HepG2 (cell line): ENCODE results near the gene BCAR3. TPM values are rescaled to one million over a fixed set of nuclear protein-coding genes. Genes with fewer than 3 reads are reported as not detected.

Source experiments
- ATAC-seq: fragments of 200-7000 bp; cut with Tn5 transposase; 3 replicates; pipeline ENCODE4 v1.9.1; 2020; ENCODE audit warnings: mild to moderate bottlenecking, moderate library complexity
- BruUV-seq: library from RNA; stranded (reverse); fragments of 400-500 nt; replicated peaks from 2 replicates; lab custom pipeline; 2021; lab: Mats Ljungman, UMichigan
- CTCF ChIA-PET: fragments of 300-600 bp; formaldehyde crosslinking; extraction: SDS; loops from one replicate; lab custom pipeline; 2021; ENCODE audit warnings: low total read pairs, inconsistent platforms, low intra/inter-chr PET ratio; lab: Yijun Ruan, JAX
- POLR2A ChIA-PET: fragments of 350-600 bp; sonication (Branson Sonifier 250); formaldehyde crosslinking; loops from one replicate; lab custom pipeline; 2020; ENCODE audit warnings: antibody characterized with exemption, inconsistent platforms; lab: Yijun Ruan, JAX
- DNase-seq: peaks from one replicate; pipeline ENCODE4 v3.0.0-alpha.2; 2015; ENCODE audit warnings: low spot score
- FAIRE-seq: peaks from 3 replicates; lab custom pipeline; 2011; peaks lifted over from hg19 to GRCh38; lab: Jason Lieb, UNC
- H2AFZ ChIP-seq: one replicate; pipeline ENCODE4 v1.6.1; 2011; ENCODE audit warnings: low read length, inconsistent platforms
- H3K27ac ChIP-seq: fragments of 300-600 bp; 3 replicates; pipeline ENCODE4 v1.8.0; 2011; ENCODE audit warnings: mixed run types, mild to moderate bottlenecking, mixed read lengths, low read length, inconsistent platforms; ENCODE audit not compliant: insufficient read depth; ENCODE audit errors: extremely low read length
- H3K27me3 ChIP-seq, 2 experiments: fragments of 200-600 bp in 1 of 2; 2 replicates in 1 of 2; 3 replicates in 1 of 2; pipeline versions ENCODE4 v1.6.0 to v1.8.0; 2011; ENCODE audit warnings: low read length in 2 of 2, mild to moderate bottlenecking in 2 of 2, moderate library complexity in 2 of 2, inconsistent platforms in 1 of 2; ENCODE audit not compliant: insufficient read depth in 2 of 2, control insufficient read depth in 1 of 2
- H3K36me3 ChIP-seq, 2 experiments: fragments of 200-600 bp in 1 of 2; replicated peaks in 1 of 2; 2 replicates in 1 of 2; 3 replicates in 1 of 2; pipeline versions ENCODE4 v1.5.1 to v1.8.0; 2011; ENCODE audit warnings: low read length in 2 of 2, inconsistent platforms in 1 of 2; ENCODE audit not compliant: insufficient read depth in 2 of 2, control insufficient read depth in 1 of 2
- H3K4me1 ChIP-seq: 2 replicates; pipeline ENCODE4 v1.5.1; 2012; ENCODE audit warnings: low read length, inconsistent platforms; ENCODE audit not compliant: insufficient read depth
- H3K4me2 ChIP-seq: 2 replicates; pipeline ENCODE4 v1.6.0; 2011; ENCODE audit warnings: low read depth, low read length, inconsistent platforms
- H3K4me3 ChIP-seq, 3 experiments: fragments of 200-600 bp in 1 of 3; sonication (generic), shearing (Covaris generic) in 1 of 3; replicated peaks in 1 of 3; 2 replicates each; pipeline ENCODE4 v1.5.1; 2011 to 2016; ENCODE audit warnings: low read length in 3 of 3, inconsistent platforms in 2 of 3, low read depth in 2 of 3, mild to moderate bottlenecking in 2 of 3, control low read depth in 1 of 3, mixed read lengths in 1 of 3; ENCODE audit not compliant: insufficient read depth in 1 of 3
- H3K79me2 ChIP-seq: one replicate; pipeline ENCODE4 v1.6.1; 2011; ENCODE audit warnings: low read length, inconsistent platforms; ENCODE audit not compliant: insufficient read depth
- H3K9ac ChIP-seq: 2 replicates; pipeline ENCODE4 v1.6.0; 2011; ENCODE audit warnings: mild to moderate bottlenecking, low read depth, low read length, inconsistent platforms; ENCODE audit not compliant: insufficient read depth
- H3K9me3 ChIP-seq: 2 replicates; pipeline ENCODE4 v1.5.1; 2012; ENCODE audit warnings: mild to moderate bottlenecking, low read length
- H4K20me1 ChIP-seq: 2 replicates; pipeline ENCODE4 v1.6.0; 2011; ENCODE audit warnings: inconsistent platforms, mild to moderate bottlenecking, low read length, moderate library complexity; ENCODE audit not compliant: insufficient read depth
- FOXK2 ChIP-seq: fragments of 450-650 bp; IDR thresholded peaks from 2 replicates; pipeline ENCODE4 v1.6.1; 2016
- GMEB1 ChIP-seq: sonication (generic); formaldehyde crosslinking; IDR thresholded peaks from 2 replicates; pipeline ENCODE4 v1.5.1; 2020; ENCODE audit warnings: missing genetic modification reagents, mild to moderate bottlenecking, borderline replicate concordance
- HOXA3 ChIP-seq: sonication (generic); formaldehyde crosslinking; IDR thresholded peaks from 2 replicates; pipeline ENCODE4 v1.5.0; 2020; ENCODE audit warnings: missing genetic modification reagents
- KLF11 ChIP-seq: IDR thresholded peaks from 2 replicates; pipeline ENCODE4 v1.6.1; 2016; ENCODE audit warnings: missing compliant biosample characterization
- NCOA2 ChIP-seq: sonication (generic); formaldehyde crosslinking; IDR thresholded peaks from 2 replicates; pipeline ENCODE4 v1.8.0; 2022; ENCODE audit warnings: inconsistent platforms
- NCOR1 ChIP-seq: fragments of 200-600 bp; sonication (generic); IDR thresholded peaks from 2 replicates; pipeline ENCODE4 v1.7.0; 2017; ENCODE audit warnings: antibody characterized with exemption, low read length, borderline replicate concordance
- SNAI1 ChIP-seq: sonication (generic); formaldehyde crosslinking; IDR thresholded peaks from 2 replicates; pipeline ENCODE4 v1.5.0; 2020; ENCODE audit warnings: mild to moderate bottlenecking, missing genetic modification reagents, borderline replicate concordance
- SRSF4 ChIP-seq: fragments of 200-400 bp; formaldehyde crosslinking; IDR thresholded peaks from one replicate; pipeline ENCODE4 v1.6.1; 2018; ENCODE audit warnings: mild to moderate bottlenecking, low read depth, low read length, moderate library complexity; ENCODE audit not compliant: poor library complexity, severe bottlenecking
- ZFYVE20 ChIP-seq: sonication (generic); formaldehyde crosslinking; IDR thresholded peaks from 2 replicates; pipeline ENCODE4 v1.8.0; 2023; ENCODE audit warnings: low read depth, mild to moderate bottlenecking, moderate library complexity, missing genetic modification reagents, borderline replicate concordance
- ZNF441 ChIP-seq: sonication (generic); formaldehyde crosslinking; IDR thresholded peaks from 2 replicates; pipeline ENCODE4 v1.7.0; 2021; ENCODE audit warnings: missing genetic modification reagents, borderline replicate concordance
- ZNF512B ChIP-seq: sonication (generic); formaldehyde crosslinking; IDR thresholded peaks from 2 replicates; pipeline ENCODE4 v1.5.1; 2020; ENCODE audit warnings: missing genetic modification reagents, mild to moderate bottlenecking, borderline replicate concordance
- ZNF773 ChIP-seq: sonication (generic); formaldehyde crosslinking; IDR thresholded peaks from 2 replicates; pipeline ENCODE4 v1.4.0; 2020; ENCODE audit warnings: missing genetic modification reagents, borderline replicate concordance
- ZSCAN29 ChIP-seq: sonication (generic); formaldehyde crosslinking; conservative IDR thresholded peaks from 2 replicates; pipeline ENCODE4 v1.4.0; 2020; ENCODE audit warnings: mild to moderate bottlenecking, missing genetic modification reagents
- WGBS: methylation state at CpG from one replicate; pipeline ENCODE4 v1.1.6; 2017; ENCODE audit warnings: low lambda C conversion rate; 5-methylcytosine and 5-hydroxymethylcytosine counted together
- in situ Hi-C: cut with HindIII; loops from 2 replicates; pipeline ENCODE4 v1.10.0; 2017; ENCODE audit warnings: low pct_unique_long_range_greater_than_20kb; ENCODE audit not compliant: extremely low pct_ligation_motif_present
- intact Hi-C: fragments of 100-400 bp; cut with micrococcal nuclease; formaldehyde crosslinking; loops from one replicate; pipeline ENCODE4 v1.10.0; 2022; ENCODE audit not compliant: unreplicated experiment
- polyA plus RNA-seq, 8 experiments: library from polyadenylated mRNA; depleted of rRNA in 3 of 8; stranded (reverse) in 7 of 8; unstranded in 1 of 8; fragments of >200 nt; fragmentation: Illumina TruSeq in 4 of 8; extraction: Trizol in 4 of 8; gene quantifications; 2 replicates each; pipeline versions ENCODE4 v1.2.1 to v1.2.3, GENCODE V29; 2011 to 2016; ENCODE audit warnings: low read depth in 4 of 8, missing spikeins in 1 of 8, mixed read lengths in 1 of 8; ENCODE audit not compliant: insufficient read depth in 1 of 8
- total RNA-seq, 5 experiments: library from RNA; depleted of rRNA; stranded (reverse); fragments of >200 nt; fragmentation: Illumina TruSeq; extraction: Trizol; gene quantifications; 2 replicates each; pipeline ENCODE4 v1.2.3, GENCODE V29; 2016; ENCODE audit warnings: low read depth in 1 of 5

Gene BCAR3
- total and polyA plus RNA-seq, 2 of the 13 experiments (the other 11 are each of a cell fraction or from before 2014, with no cell fraction given) = 3.6 to 4.8 TPM

GRCh38 chr1:93658188-93658587 lies 23.4 kb downstream of the BCAR3 start:
- WGBS = 98% methylated on average over 5 of the region's 5 CpGs
- Histone ChIP-seq H3K9me3 (no peaks in the 10 kb centered on the region), H3K4me1 (peaks cover 37% of the 10 kb centered on the region), H2AFZ (no peak overlapping the region), H3K27me3 (no peaks in the 10 kb centered on the region), H4K20me1 (no peaks in the 10 kb centered on the region), H3K9ac (no peak overlapping the region), H3K4me3 (no peak overlapping the region), H3K27ac (no peak overlapping the region), H3K36me3 (peaks cover 0 to 6% of the 10 kb centered on the region in 2 experiments; a peak in 1 of 5 replicates)
- no TSS peak for BruUV-seq
- in situ Hi-C loops = no loop called here
- no peak for FAIRE-seq
- ATAC-seq = no peak
- ChIA-PET CTCF (no interaction called here), POLR2A (no interaction called here)
- intact Hi-C loops = no loop called here
- DNase-seq = no peak
- TF ChIP-seq ZSCAN29 (CRISPR knock-in tag) = no peak
- TF ChIP-seq, all 625 proteins: peak for 0
- H3K4me2 ChIP-seq = no peak overlapping the region
- H3K79me2 ChIP-seq = no peaks in the 10 kb centered on the region

GRCh38 chr1:93656491-93656890 lies 25.1 kb downstream of the BCAR3 start:
- POLR2A ChIA-PET = no interaction called here
- ATAC-seq = no peak
- CTCF ChIA-PET = no interaction called here
- H3K4me2 ChIP-seq = no peak overlapping the region
- no peaks in the 10 kb centered on the region for H3K79me2 ChIP-seq
- in situ Hi-C loops = no loop called here
- no peak for FAIRE-seq
- H2AFZ ChIP-seq = no peak overlapping the region
- DNase-seq = no peak
- no peak overlapping the region for H3K4me3 ChIP-seq
- peaks cover 0 to 6% of the 10 kb centered on the region in 2 experiments; a peak in 1 of 5 replicates for H3K36me3 ChIP-seq
- H3K9me3 ChIP-seq = no peaks in the 10 kb centered on the region
- 87% methylated on average over 5 of the region's 5 CpGs for WGBS
- no peak overlapping the region for H3K9ac ChIP-seq
- intact Hi-C loops = no loop called here
- peaks cover 34% of the 10 kb centered on the region for H3K4me1 ChIP-seq
- no peak overlapping the region for H3K27ac ChIP-seq
- no peaks in the 10 kb centered on the region for H4K20me1 ChIP-seq
- no peaks in the 10 kb centered on the region for H3K27me3 ChIP-seq
- BruUV-seq = no TSS peak
- TF ChIP-seq SRSF4 (no peak), HOXA3 (CRISPR knock-in tag) (no peak), GMEB1 (CRISPR knock-in tag) (no peak), SNAI1 (CRISPR knock-in tag) (no peak), ZNF441 (no peak), ZFYVE20 (CRISPR knock-in tag) (no peak), ZNF512B (CRISPR knock-in tag) (no peak), FOXK2 (no peak), NCOA2 (CRISPR knock-in tag) (no peak), NCOR1 (no peak), ZNF773 (CRISPR knock-in tag) (no peak), KLF11 (no peak)
